NOMO-1 treated with dmso at 0.1 percent for 144 hours (cell line): ENCODE data around the gene MVB12B.
"Not testable (repeated sequence)": the region's sequence is repeated elsewhere in the genome, so short reads cannot be mapped to it uniquely, and the experiment has no call there.

Experiments
- DNase-seq: peaks from one replicate; lab custom pipeline; 2025; ENCODE audit not compliant: unreplicated experiment; lab: John Stamatoyannopoulos, UW

Gene MVB12B

GRCh38 chr9:126465977-126466376 is 139.3 kb downstream of the MVB12B start:
- no peak for DNase-seq

DNA sequence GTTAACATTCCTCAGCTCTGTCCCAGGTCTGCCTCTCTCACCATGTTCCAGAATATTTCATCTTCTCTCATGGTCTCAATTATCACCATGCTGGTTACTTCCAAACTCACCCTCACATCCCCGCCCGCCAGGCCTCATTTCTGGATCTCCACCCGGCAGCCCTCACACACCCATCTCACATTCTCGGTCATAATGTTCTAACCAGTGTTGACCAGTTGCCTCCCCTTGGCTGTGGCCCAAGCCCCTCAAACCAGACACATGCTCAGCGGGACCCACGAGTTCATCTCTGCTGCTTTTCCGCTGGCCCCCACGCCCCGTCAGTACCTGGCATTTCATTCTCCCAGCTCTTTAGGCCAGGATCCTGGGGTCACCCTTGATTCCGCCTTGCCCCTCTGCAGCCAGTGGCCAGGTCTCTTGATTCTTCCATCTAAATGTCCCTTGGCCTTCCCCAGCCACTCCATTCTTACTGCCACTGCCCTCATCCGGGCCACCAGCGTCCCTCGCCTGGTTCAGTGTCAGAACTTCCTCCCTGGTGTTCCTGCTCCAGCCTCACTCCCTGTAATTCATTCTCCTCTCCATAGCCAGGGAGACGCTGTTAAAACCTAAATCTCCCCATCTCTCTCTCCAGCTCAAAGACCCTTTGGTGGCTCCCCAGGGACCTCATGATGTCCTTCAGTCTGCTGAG is 141.7 kb downstream of the MVB12B start:
- DNase-seq: no peak

DNA sequence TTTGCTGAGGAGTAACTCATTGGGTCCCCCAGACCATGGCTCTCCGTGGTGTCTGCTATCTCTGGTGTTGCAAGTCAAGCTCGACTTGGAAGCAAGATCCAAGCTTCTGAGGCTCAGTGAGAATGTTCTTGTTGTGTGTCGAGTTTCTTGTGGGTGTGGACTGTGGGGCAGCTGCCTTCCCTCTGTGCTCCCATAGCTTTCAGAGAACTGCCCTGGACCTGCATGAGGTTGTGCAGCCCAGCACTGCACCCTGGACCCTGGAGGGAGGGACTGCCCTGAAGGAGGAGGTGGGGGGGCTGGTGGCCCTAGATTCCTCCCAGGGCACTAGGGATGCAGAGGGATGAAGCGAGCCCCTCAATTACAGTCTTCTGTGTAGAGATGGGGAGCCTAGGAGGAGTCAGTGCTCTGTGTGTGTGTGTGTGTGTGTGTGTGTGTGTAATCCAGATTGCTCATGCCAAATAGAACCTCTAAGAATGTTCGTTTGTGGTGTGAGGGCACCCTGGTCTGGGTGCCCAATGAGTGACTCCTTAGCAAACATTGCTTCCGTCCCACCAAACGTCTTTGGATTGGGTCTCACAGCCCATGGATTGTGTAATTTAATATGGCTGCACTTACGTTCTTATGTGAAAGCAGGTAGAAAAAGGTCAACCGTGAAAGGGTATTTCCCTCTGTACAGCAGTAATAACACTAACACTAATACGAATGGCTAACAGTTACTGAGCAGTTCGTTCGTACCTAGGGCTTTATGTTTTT is 143.8 kb downstream of the MVB12B start:
- DNase-seq: peak; percentile 75

DNA sequence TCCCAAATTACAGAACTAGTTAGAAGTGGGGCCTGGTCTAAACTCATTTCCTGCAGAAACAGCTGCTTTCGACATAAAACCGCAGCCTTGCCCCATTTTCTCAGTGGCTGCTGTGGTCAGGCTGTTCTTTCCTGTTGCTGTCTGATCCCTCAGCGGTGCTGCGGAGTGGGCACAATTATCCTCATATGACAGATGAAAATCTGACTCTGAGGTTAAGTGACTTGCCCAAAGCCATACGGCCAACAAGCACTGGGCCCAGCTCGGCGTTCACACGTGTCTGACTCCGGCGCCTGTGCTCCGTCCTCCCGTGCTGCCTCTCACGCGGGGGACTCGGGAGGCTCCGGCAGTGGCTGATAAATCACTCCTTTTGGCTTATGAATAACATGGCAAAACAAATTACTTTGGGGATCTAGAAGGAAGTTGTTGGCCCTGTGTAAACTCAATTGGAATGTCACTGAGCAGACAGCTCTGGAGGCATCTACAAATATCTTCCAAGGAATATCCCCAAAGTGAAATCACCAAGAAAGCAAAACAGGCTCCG is 144.5 kb downstream of the MVB12B start:
- peak; percentile 96 for DNase-seq

DNA sequence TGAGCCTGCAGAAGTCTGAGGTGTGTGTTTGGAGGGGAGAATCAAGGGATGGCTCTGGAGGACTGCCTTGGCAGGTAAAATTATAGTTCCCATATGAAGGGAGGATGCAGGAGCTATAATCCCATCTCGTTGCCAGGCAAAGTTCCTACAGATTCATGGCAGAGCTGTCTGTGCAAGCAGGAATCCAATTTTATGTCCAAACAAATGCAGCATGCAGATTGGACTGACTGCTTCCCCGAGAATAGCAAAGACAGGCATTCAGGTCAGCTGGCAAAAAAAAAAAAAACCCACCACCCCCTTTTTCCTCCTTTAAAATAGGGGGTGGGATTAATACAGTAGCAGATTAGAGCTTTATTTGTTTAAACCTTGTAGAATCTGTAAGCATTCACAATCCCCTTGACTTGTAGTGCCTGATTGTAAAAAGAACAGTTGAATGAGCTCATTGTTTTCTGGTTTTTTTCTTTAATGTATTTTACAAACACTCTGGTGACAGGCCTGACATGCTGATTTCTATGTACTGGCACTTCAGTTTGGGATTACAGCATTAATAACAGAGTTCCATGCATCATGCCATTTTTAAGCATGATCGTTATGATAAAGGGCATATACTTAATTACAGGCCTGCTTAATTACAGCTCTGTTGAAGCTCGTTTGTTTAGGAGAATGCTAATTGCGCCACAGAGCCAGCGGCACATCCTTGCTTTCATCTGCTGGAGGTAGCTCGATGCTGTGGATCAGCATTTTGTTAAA is 145.7 kb downstream of the MVB12B start:
- peak; percentile 25 for DNase-seq

DNA sequence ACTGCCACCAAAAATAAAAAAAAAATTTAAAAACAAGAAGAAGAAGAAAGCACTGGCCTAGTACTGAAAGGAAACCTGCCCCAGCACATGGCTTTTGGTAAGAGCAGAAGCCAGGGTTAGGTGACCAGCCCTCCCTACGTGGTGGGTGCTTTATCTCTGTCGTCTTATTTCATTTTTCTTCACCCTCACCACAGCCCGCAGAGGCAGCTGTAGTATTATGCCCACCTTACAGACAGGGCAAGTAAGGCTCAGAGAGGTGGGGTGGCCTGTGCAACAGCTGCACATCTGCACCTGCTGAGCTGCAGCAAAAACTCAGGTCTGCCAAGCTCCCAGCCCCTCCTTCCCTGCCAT is 146.3 kb downstream of the MVB12B start:
- DNase-seq: no peak

- DNase-seq: no peak
Observed at GRCh38 chr9:126474206-126474765, 147.7 kb downstream of the MVB12B start.

GRCh38 chr9:126474786-126475485 is 148.3 kb downstream of the MVB12B start:
- DNase-seq: no peak

GRCh38 chr9:126475933-126476555 is 149.4 kb downstream of the MVB12B start:
- DNase-seq: no peak

DNA sequence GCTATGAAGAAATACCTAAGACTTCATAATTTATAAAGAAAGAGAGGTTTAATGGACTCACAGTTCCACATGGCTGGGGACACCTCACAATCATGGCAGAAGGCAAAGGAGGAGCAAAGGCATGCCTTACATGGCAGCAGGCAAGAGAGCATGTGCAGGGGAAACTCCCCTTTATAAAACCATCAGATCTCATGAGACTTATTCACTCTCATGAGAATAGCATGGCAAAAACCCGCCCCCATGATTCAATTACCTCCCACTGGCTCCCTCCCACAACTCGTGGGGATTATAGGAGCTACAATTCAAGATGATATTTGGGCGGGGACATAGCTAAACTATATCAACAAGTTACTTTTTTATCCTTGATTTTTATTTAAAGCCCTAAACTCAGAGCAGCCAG is 150.8 kb downstream of the MVB12B start:
- not testable (repeated sequence) for DNase-seq

DNA sequence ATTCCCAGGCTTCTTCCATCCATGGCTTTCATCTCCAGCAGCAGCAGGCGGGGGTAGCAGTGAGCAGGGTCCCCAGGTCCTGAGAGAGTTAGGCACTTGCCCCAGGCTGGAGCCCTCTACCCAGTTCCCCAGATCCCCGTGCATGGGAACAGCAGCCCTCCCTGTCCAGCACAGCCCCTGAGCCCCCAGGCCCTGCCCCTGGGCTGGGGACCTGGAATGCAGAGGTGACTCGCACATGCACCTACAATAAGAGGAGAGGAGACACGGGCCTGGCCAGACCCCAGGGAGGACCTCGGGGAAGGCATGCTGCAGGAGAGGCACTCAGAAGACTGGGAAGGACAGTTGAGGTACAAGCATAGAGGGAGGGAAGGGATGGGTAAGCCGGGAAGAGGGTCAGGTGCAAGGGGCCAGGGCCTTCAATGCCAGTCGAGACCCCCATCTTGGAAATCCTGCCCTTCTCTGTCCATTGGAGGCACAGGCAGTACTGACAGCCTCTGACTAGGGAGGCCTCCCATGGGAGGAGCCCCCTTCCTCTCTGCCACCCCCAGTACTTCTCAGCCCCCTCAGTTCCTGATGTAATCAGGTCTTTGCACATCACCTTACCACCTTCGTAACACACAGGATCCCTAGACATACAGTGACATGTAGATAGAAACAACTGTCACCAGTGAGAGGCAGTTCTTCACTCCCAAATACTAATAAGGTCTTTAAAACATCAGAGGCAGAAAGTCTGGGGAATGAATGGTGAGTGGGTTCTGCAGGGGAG is 151.8 kb downstream of the MVB12B start:
- DNase-seq: no peak

DNA sequence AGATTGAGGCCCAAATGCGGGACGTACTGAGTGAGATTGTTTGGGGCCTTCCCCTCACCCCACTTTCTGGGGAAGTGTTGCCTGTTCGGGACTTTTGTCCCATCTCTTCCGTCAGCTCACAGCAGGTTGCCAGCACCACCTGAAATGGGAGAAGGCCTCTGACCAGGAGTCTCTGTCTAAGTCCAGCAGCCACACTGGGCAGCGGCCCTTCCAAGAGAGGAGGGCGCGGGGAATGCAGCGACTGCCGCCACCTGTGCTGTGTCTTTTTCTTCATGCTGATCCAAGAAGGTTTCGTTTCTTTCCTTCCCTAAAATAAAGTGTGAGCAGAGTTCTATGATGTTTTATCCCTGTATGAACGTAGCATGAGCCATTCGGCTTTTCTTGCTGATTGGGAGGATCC is 152.9 kb downstream of the MVB12B start:
- DNase-seq: no peak

DNA sequence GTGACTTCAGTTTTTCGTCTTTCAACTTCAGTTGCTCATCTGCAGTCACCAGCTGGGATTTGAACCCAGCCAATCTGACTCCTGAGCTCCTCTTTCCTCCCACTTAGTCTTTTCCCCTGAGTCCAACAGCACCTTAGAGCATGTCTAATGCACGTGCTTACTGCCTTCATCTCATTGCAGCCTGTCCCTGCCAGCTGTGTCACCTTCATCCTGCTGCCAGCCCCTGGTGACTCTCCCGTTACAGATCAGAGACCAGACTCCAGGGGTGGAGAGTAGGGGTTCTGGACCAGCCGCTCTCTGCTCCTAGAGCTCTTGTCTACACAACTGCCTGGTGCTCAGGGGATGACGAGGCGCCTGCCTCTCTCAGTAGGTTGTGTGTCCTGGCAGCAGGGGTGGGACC is 154.2 kb downstream of the MVB12B start:
- DNase-seq: no peak

GRCh38 chr9:126481862-126482261 is 155.2 kb downstream of the MVB12B start:
- no peak for DNase-seq

- no peak for DNase-seq
Observed at GRCh38 chr9:126482361-126483044, 155.9 kb downstream of the MVB12B start.

GRCh38 chr9:126483468-126484073 is 156.9 kb downstream of the MVB12B start:
- no peak for DNase-seq

GRCh38 chr9:126485662-126486061 is 159.0 kb downstream of the MVB12B start:
- DNase-seq: no peak

- DNase-seq: no peak
Observed at GRCh38 chr9:126486276-126486675, 159.6 kb downstream of the MVB12B start.

DNA sequence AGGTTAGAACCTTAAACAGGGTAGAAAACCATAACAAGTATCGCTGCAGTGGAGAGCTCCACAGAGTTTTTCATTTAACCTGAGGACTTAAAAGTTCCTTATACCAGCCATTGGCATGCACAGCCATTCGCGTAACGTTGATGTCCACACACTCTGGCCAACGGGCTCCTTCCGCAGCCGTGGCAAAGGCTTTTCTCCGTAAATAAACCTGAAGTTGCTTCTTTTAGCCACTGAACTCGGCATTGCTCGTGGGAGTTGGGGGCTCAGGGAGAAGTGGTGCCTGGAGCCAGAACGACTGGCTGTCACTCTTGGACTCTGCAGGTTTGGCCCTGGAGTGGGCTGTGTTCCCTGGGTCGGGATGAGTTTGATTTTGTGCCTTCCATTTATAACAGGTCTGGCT is 161.2 kb downstream of the MVB12B start:
- DNase-seq: no peak
